NCI-H187 (cell line): ENCODE data around the gene TESK2.
"Not testable (repeated sequence)": the region's sequence is repeated elsewhere in the genome, so short reads cannot be mapped to it uniquely, and the experiment has no call there.

Source experiments
- DNase-seq, 2 experiments: peaks; one replicate each; lab custom pipeline; 2025; lab: John Stamatoyannopoulos, UW

The TESK2 gene

DNA sequence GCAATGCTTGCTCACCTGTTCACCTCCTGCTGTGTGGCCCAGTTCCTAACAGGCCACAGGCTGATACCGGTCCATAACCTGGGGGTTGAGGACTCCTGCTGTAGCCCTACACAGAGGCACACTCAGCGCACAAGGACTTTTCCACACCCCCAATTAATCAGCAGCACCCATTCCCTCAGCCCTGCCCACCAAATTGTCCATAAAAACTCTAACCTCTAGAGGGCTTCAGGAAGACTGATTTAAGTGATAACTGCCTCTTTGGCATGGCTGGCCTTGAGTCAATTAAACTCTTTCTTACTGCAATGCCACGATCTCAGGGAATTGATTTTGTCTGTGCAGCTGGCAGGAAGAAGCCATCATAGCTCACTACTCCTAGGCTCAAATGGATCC is 79.5 kb downstream of the TESK2 start:
- no peak for DNase-seq

DNA sequence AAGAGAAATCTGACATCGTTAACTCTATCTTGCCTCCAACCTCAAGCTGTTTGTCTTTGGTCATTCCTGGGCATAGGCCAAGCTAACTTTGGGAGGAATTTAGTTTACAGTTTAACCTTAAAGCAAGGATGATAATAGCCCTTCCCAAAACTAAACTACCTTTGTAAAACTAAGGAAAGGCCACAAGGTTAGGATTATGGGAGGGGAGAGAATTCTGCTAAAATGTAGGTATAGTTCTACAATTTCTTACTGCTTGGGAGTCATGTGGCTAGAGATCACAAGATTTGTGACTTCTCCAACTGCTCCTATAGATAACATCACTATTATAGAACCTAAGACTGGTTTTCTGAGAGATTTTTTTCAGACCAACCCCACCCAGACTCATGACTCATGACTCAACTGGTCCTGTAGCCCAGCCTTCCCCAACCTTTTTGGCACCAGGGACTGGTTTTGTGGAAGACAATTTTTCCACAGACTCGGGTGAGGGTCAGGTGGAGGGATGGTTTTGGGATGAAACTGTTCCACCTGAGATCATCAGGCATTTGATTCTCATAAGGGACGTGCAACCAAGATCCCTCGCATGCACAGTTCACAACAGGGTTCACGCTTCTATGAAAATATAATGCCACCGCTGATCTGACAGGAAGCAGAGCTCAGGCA is 80.0 kb downstream of the TESK2 start:
- no peak for DNase-seq

DNA sequence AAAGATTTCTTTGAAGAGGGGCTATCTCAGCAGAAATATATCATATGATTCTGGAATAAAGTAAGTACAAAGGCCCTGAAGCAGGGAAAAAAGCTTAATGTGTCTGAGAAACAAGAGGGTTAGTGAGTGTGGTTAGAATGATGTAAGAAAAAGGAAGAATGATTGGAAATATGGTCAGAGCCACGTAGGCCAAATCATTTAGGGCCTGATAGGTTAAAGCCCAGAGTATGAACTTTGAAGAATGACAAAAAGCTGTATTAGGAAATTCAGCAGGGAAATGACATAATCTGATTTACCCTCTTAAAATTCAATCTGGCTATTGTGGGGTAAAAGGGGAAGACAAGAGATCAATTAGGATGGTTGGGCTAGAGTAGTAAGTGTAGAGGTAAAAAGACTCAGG is 81.7 kb downstream of the TESK2 start:
- no peak for DNase-seq

DNA sequence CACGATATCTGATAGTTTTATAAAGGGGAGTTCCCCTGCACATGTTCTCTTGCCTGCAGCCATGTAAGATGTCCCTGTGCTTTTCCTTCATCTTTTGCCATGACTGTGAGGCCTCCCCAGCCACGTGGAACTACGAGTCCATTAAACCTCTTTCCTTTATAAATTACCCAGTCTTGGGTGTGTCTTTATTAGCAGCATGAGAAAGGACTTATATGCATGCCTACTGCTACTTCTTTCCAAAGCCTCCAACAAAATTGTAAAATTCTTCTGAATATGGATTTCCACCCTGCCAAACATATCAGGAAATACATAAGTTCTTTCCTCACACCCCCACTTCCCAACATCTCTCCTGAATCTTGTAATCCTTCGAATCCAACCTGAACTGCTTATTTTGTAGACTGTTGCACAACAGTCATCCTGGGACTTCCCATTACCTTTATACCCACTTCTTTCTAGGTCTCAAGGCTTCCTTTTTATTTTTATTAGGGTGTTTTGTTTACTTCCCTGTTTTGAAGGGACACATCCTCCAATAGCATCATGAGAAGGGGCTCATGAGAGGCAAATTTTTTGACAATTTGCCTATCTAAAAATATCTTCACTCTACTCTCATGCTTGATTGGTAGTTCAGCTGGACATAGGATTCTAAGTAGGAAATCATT is 83.2 kb downstream of the TESK2 start:
- DNase-seq: no peak

DNA sequence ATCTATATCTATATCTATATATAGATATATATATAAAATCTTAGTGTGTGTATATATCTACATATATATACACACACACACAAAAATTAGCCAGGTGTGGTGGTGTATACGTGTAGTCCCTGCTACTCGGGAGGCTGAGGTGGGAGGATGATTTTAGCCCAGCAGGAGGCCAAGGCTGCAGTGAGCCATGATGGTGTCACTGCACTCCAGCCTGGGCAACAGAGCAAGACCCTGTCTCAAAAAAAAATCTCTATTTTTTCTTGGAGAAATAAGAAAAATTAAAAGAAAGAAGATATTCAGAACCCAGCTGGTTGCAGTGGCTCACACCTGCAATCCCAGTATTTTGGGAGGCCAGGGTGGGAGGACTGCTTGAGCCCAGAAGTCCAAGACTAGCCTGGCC is 85.3 kb downstream of the TESK2 start:
- no peak for DNase-seq

DNA sequence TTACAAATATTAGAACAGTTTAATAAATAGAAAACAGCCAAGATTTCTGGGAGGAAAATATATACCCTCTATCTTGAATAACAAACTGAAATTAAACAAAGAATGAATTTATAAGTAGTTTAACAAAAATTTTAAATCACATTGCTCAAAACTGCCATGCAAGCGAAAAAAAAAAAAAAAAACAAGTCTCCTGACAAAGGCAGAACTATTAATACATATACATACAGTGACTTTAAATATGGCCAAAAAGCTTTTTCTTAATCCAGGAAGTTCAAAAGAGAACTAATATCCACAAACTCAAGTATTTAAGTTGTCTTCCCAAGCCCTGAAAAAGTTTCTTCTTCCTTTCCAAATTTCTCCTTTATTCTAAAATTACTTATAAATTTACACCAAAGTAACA is 87.2 kb downstream of the TESK2 start:
- no peak for DNase-seq

DNA sequence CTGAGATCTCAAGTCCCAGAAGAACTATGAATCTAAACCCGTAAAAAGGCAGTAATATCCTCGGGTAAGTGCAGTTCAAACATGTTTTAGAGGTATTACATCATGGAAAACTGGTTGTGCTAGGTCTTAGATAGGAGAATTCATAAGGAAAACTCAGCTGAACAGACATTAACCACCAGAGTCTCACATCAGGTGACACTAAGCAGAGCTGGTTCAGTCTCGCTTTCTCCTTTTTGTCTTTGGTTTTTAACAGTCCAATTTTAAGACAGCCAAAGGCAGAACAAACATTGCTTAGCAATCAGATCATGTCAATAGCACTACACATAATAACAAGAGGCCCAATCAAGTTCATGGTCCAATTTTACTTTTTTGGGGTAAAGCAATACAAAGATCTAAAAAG is 87.7 kb downstream of the TESK2 start:
- DNase-seq: no peak

DNA sequence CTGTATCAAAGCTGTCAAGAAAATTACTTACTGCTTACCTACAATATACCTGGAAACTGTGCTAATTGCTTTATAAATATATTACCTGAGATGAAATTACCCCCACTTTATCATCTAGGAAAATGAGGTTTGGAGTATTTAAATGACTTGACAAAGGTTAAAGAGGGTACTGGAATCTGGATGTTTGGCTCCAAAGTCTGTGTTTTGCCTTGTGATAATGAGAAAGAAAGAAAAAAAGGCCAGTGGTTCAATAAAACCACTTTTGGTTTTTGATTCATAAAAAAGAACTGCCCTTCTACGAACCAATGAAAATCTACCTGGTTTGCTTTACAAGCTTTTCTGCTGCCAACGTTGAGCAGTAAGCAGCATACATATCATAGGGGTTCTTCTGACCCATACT is 89.4 kb downstream of the TESK2 start:
- no peak for DNase-seq

DNA sequence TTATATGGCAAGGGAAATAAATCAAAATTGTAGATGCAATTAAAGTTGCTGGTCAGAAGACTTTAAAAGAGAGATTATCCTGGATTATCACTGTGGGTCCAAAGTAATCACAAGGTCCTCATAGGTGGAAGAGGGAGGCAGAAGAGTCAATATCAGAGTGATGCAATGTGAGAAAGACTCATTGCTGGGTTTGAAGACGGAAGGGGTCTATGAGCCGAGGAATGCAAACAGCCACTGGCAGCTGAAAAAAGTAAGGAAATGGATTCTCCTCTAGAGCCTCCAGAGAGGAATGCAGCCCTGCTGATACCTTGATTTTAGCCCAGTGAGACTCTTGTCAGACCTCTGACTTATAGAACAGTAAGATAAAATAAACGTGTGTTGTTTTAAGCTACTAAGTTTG is 90.9 kb downstream of the TESK2 start:
- DNase-seq: no peak

DNA sequence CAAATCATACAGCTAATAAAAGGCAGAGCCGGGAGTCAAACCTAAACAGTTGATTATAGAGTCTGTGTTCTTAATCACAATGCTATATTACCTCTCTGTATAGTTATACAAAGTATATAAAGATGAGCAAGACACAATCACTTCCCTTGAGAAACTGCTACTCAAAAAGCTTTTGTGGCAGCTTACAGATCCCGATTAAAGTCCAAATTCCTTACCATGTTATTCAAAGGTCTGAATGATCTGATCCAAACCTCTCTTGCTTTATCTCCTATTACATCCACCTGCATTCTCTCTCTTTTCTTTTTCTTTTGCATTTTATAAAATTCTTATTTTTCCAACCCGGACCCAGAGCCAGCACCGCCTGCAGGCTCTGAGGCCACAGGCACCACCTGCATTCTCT is 93.7 kb downstream of the TESK2 start:
- DNase-seq: no peak

DNA sequence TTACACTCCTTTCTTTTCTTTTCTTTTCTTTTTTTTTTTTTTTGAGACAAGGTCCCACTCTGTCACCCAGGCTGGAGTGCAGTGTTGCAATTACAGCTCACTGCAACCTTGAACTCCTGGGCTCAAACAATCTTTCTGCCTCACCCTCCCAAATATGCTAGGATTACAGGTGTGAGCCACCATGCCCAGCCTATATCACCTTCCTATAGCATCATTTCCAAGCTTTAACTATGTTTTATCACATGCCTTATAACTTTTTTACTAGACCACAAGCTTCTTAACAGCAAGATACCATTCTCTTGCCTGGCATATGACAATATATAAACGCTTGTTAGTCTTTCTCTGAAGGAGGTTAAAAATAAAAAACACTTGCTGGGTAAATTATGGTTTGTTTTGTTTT is 95.4 kb downstream of the TESK2 start:
- DNase-seq: no peak

DNA sequence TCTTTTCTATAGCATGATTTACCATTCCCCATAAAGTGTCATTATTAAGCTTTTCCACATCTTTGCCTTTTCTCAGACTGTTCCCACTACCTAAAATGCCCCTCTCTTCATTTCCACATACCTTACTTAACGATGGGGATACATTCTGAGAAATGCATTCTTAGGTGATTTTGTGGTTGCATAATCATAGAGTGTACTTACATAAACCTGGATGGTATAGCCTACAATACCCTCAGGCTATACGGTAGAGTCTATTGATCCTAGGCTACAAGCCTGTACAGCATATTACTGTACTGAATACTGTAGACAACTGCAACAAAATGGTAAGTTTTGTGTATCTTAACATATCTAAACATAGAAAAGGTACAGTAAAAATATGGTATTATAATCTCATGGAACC is 95.9 kb downstream of the TESK2 start:
- DNase-seq: no peak

DNA sequence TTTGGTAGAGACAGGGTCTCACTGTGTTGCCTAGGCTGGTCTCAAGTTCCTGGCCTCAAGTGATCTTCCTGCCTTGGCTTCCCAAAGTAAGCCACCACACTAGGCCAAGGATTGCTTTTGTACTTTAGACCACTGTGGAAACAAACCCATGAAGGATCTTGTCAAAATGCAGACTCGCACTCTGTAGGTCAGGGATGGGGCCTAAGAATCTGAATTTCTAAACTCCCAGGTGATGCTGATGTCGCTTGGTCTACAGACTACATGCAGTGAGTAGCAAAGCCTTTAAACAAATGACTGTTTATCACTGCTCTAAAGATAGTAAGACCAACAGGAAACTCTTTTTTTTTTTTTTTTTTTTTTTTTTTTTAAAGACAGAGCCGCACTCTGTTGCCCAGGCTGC is 96.6 kb downstream of the TESK2 start:
- DNase-seq: no peak

DNA sequence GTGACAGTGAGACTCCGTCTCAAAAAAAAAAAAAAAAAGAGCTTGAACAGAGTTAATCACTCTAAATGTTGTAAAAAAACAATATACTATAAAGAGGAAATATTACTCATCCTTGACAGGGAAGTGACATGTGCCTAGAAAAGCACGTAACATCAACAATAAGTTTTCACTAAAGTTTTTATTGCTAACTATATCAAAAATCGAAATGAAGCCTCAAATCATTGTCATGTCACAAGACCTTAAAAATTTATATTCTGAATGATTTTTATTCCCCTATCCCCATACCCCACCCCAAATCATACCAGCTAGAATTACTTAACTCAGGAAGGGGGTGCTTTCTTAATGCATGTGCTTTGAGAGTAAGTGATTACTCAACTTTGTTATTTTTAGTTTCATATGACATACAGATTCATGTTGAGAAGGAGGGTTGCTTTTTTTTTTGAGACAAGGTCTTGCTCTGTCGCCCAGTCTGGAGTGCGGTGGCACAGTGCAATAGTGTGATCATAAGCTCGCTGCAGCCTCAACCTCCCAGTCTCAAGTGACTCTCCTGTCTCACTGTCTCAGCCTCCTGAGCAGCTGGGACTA is 97.2 kb downstream of the TESK2 start:
- DNase-seq: no peak

DNA sequence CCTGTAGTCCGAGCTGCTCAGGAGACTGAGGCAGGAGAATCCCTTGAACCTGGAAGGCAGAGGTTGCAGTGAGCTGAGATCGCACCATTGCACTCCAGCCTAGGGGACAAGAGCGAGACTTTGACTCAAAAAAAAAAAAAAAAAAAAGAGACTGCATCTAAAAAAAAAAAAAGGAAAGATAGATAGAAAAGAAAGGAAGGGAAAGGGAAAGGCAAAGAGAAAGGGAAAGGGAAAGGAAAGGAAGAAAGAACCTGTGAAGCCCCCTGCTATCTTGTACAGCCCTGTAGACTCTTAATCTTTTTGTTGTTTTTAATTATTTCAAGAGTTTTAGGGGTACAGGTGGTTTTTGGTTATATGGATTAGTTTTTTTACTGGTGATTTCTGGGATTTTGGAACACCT is 104.7 kb downstream of the TESK2 start:
- DNase-seq: no peak

DNA sequence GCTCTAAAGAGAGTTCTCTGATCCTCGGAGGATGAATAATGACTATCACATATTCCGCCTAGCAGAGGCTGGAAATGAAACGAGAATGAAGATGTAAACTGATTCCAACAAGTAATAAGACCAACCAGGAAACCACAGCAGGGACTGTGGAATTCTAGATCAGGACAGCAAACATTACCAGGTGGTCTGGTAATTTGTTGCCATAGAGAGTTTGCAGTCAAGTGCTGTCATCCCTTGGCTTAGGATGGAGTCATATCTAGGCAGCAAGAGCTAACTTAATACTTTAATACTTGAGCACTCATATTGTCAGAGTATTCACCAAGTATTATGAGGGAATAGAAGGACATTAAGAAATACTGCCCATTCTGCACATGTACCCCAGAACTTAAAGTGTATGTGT is 105.7 kb downstream of the TESK2 start:
- peak; percentile 24 to 52 for DNase-seq

DNA sequence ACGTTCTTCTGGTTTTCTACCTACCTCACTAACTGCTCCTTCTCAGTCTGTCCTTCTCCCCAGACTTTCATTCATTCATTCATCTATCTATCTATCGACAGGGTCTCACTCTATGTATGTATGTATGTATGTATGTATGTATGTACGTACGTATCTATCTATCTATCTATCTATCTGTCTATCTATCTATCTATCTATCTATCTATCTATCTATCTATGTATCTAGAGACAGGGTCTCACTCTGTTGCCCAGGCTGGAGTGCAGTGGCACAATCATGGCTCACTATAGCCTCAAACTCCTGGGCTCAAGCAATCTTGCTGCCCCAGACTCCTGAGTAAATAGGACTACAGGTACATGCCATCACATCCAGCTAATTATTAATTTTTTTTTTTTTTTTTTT is 106.8 kb downstream of the TESK2 start:
- DNase-seq: not testable (repeated sequence)

DNA sequence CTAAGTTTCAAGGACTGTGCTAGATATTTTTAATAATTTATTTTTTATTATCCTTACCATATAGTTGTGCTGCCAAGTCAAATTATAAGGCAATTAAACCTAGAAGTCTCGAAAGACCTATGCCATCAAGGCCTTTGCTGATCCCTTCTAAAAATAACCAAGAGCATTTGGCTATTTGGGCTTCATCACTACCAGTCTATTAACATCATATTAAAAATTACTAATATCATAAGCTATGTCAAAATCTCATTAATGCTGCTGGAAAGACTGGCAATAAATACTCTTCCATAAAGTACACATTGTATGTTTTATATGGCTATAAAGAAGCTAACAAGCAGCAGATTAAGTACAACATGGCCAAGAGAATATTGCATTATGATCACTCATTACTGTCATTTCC is 107.8 kb downstream of the TESK2 start:
- DNase-seq: no peak

DNA sequence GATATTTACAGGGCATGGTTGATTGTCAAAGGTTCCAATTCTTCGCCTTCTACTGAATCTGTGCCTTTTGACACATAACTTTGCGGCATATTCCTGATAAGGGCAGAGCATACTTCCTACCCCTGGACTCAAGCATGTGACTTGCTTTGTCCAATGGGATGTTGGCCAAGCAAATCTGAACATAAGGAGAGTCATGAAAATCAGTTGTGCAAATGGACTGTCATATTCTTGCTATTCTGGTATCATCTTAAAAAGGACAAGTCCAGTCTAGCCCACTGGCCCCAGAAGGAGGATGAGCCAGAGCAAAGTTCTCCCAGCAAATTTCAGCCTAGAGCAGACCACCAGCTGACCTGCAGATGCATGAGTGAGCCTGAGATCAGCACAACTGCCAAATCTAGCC is 109.7 kb downstream of the TESK2 start:
- DNase-seq: no peak

DNA sequence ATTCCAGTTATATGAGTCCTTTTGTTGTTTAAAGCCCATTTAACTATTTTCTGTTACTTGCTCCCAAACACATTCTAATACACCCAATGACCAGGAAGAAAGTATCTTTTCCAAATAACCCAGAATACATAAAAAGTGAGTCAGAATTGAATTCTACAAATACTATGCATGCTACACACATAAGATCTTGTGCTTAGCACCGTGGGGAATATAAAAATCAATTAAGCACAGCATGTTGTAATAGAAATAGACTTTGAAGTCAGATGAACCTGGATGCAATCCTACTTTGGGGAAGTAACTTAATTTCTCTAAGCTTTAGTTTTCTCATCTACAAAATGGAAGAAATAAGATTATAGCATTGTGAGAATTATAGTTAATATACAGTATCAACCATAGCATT is 110.2 kb downstream of the TESK2 start:
- no peak for DNase-seq

DNA sequence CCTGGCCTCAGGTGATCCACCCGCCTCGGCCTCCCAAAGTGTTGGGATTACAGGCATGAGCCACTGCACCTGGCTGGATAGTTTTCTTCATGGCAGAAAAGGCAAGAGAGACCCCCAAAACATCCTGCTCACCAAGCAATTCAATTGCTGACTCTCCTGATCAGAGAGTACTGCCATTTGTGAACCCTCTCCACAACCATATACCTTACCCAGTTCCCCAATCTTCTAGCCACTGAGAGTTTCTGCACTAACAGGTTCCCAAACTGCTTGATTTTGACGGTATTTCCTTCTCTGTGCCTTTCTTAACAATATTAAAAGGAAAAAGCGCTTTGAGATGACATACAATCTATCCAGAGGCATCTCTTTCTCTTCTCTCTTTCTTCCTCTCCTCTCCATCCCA is 110.8 kb downstream of the TESK2 start:
- no peak for DNase-seq

DNA sequence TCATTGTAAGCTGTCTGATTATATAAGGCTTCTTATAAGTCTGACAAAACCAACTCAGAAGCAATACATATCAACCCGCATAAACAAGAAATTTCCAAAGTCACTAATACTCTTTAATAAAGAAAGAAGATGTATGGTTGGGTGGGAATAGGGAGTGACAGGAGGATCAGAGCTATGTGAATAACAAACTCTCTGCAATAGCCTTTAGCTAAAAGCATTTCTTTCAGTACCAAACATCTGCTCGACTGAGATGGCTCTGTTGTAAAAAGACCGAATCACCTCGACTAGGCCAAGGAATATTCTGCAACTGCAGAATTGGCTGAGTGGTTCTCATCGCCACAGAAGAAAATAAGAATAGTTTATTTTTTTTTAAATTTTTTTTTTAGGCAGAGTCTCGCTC is 111.4 kb downstream of the TESK2 start:
- DNase-seq: no peak

DNA sequence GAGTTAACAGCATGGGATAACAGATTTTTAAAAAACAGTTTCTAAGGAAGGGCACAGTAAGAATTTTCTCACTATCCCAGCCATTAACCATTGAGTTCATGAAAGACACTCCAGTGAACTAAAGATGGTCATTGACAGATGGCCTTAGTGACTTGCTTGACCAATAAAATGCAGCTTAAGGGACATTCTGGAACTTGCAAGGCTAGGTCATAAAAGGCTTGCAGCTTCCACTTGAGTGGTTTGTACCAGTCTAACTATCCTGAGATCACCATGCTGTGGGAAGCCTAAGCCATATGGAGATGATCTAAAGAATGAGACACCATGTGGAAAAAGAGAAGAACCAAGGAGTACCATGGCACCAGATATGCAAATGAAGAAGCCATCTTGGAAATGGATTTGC is 112.8 kb downstream of the TESK2 start:
- DNase-seq: no peak
